ENCODE measurements around the gene KIAA0753.

- TF ChIP-seq CTCF (IDR thresholded peaks at IDR 0.05; ENCODE audit: insufficient read depth, low read length) = no peak
- no peak for TF ChIP-seq GABPA (IDR thresholded peaks at IDR 0.05; ENCODE audit: low read depth)
- no peak for TF ChIP-seq POLR2AphosphoS5 (IDR thresholded peaks at IDR 0.05; ENCODE audit: low read depth)
- no peak for TF ChIP-seq REST (IDR thresholded peaks at IDR 0.05; ENCODE audit: insufficient replicate concordance, low read depth)
- no peak for TF ChIP-seq SPI1 (IDR thresholded peaks at IDR 0.05; ENCODE audit: borderline replicate concordance, low read depth)
These were observed 29.3 kb downstream of the KIAA0753 start for GRCh38 chr17:6611231-6611630.

Measured in HL-60 (cell line).